GM23338 (cell line): ENCODE results near the gene OR4D1. TPM values are rescaled to one million over a fixed set of nuclear protein-coding genes. Genes with fewer than 3 reads are reported as not detected.

Experiments
- ATAC-seq: fragments of 200-7000 bp; cut with Tn5 transposase; 3 replicates; pipeline ENCODE4 v1.9.1; 2020
- DNase-seq: peaks from one replicate; pipeline ENCODE4 v3.0.0-alpha.2; 2015; ENCODE audit warnings: low spot score
- H2AFZ ChIP-seq: fragments of 200-600 bp; sonication (generic); 2 replicates; pipeline ENCODE4 v1.8.0; 2016; ENCODE audit warnings: antibody characterized with exemption, mild to moderate bottlenecking, moderate library complexity
- H3F3A ChIP-seq: fragments of 200-600 bp; sonication (generic); replicated peaks from 2 replicates; pipeline ENCODE4 v1.8.0; 2017; ENCODE audit warnings: antibody characterized with exemption, mixed run types, low read depth
- H3K27ac ChIP-seq: fragments of 200-600 bp; sonication (generic); 2 replicates; pipeline ENCODE4 v1.6.1; 2016; ENCODE audit warnings: low read depth
- H3K27me3 ChIP-seq: fragments of 200-600 bp; sonication (generic); 2 replicates; pipeline ENCODE4 v1.8.0; 2016; ENCODE audit warnings: mild to moderate bottlenecking, mixed run types, moderate library complexity; ENCODE audit not compliant: insufficient read depth
- H3K36me3 ChIP-seq: fragments of 200-600 bp; sonication (generic); 2 replicates; pipeline ENCODE4 v1.8.0; 2016; ENCODE audit warnings: mild to moderate bottlenecking; ENCODE audit not compliant: insufficient read depth
- H3K4me1 ChIP-seq: fragments of 200-600 bp; sonication (generic); 2 replicates; pipeline ENCODE4 v1.8.0; 2016; ENCODE audit warnings: mild to moderate bottlenecking, moderate library complexity; ENCODE audit not compliant: insufficient read depth
- H3K4me2 ChIP-seq: fragments of 200-600 bp; sonication (generic); 2 replicates; pipeline ENCODE4 v1.7.1; 2017; ENCODE audit warnings: mixed run types
- H3K4me3 ChIP-seq: fragments of 200-600 bp; sonication (generic); 2 replicates; pipeline ENCODE4 v1.6.1; 2016; ENCODE audit warnings: mixed run types
- H3K79me2 ChIP-seq: fragments of 200-600 bp; sonication (generic); replicated peaks from 2 replicates; pipeline ENCODE4 v1.8.0; 2017; ENCODE audit warnings: mild to moderate bottlenecking; ENCODE audit not compliant: insufficient read depth
- H3K9me2 ChIP-seq: fragments of 200-600 bp; sonication (generic); 2 replicates; pipeline ENCODE4 v1.8.0; 2017; ENCODE audit not compliant: insufficient read depth
- H4K20me1 ChIP-seq: fragments of 200-600 bp; sonication (generic); replicated peaks from 2 replicates; pipeline ENCODE4 v1.8.0; 2017; ENCODE audit warnings: mild to moderate bottlenecking; ENCODE audit not compliant: insufficient read depth
- H3K27ac Mint-ChIP-seq: 2 replicates; pipeline ENCODE4 v1.8.0; 2020; ENCODE audit warnings: inconsistent platforms, mild to moderate bottlenecking, moderate library complexity, mixed read lengths
- H3K27me3 Mint-ChIP-seq: 3 replicates; pipeline ENCODE4 v1.8.0; 2022; ENCODE audit warnings: low read depth, mild to moderate bottlenecking, moderate library complexity, mixed read lengths, inconsistent platforms; ENCODE audit not compliant: insufficient read depth, poor library complexity
- H3K36me3 Mint-ChIP-seq: 3 replicates; pipeline ENCODE4 v1.8.0; 2021; ENCODE audit warnings: low read depth, mild to moderate bottlenecking, inconsistent platforms, moderate library complexity, mixed read lengths
- H3K4me1 Mint-ChIP-seq: 3 replicates; pipeline ENCODE4 v1.8.0; 2020; ENCODE audit warnings: mild to moderate bottlenecking, inconsistent platforms, mixed read lengths
- H3K4me3 Mint-ChIP-seq: 3 replicates; pipeline ENCODE4 v1.8.0; 2021; ENCODE audit warnings: moderate library complexity, mild to moderate bottlenecking, inconsistent platforms, mixed read lengths
- H3K9me3 Mint-ChIP-seq: 3 replicates; pipeline ENCODE4 v1.8.0; 2020; ENCODE audit warnings: moderate library complexity, mild to moderate bottlenecking, inconsistent platforms, mixed read lengths
- CREB1 ChIP-seq: fragments of 250-450 bp; sonication (Bioruptor Pico); IDR thresholded peaks from 2 replicates; pipeline ENCODE4 v1.5.0; 2020; ENCODE audit warnings: low read depth, mild to moderate bottlenecking, moderate library complexity
- CTCF ChIP-seq, 2 experiments: fragments of 200-600 bp in 1 of 2; sonication (generic) in 1 of 2; conservative IDR thresholded peaks; 2 replicates each; pipeline versions ENCODE4 v1.5.1 to v1.6.1; 2016 to 2017; ENCODE audit warnings: antibody characterized with exemption in 2 of 2, low read depth in 2 of 2, mild to moderate bottlenecking in 2 of 2, moderate library complexity in 1 of 2
- EZH2 ChIP-seq: fragments of 200-600 bp; sonication (generic); IDR thresholded peaks from one replicate; pipeline ENCODE4 v1.8.0; 2017; ENCODE audit warnings: antibody characterized with exemption, mild to moderate bottlenecking, low read depth; ENCODE audit not compliant: unreplicated experiment
- EZH2phosphoT487 ChIP-seq: fragments of 200-600 bp; sonication (generic); IDR thresholded peaks from one replicate; pipeline ENCODE4 v1.8.1; 2018; ENCODE audit warnings: antibody characterized with exemption; ENCODE audit not compliant: unreplicated experiment
- JUNB ChIP-seq: IDR thresholded peaks from one replicate; pipeline ENCODE4 v1.6.1; 2016; ENCODE audit warnings: antibody characterized with exemption; ENCODE audit not compliant: unreplicated experiment
- REST ChIP-seq: IDR thresholded peaks from one replicate; pipeline ENCODE4 v1.6.1; 2018; ENCODE audit warnings: antibody characterized with exemption; ENCODE audit not compliant: unreplicated experiment
- ZNF114 ChIP-seq: fragments of 250-450 bp; sonication (Bioruptor Pico); IDR thresholded peaks from 2 replicates; pipeline ENCODE4 v1.5.0; 2020; ENCODE audit warnings: mild to moderate bottlenecking, moderate library complexity
- polyA plus RNA-seq: library from polyadenylated mRNA; unstranded; fragments of >200 nt; fragmentation: Nextera tagmentation; extraction: Ambion mirVana; gene quantifications from 2 replicates; pipeline ENCODE4 v1.2.1, GENCODE V29; 2016
- total RNA-seq: library from RNA; depleted of rRNA; stranded (reverse); fragments of >200 nt; shearing (Covaris generic); gene quantifications from 2 replicates; pipeline ENCODE4 v1.2.3, GENCODE V29; 2014

OR4D1 gene
- total and polyA plus RNA-seq, 2 experiments from 2014 or later, result 0.10 to 0.50 TPM

DNA sequence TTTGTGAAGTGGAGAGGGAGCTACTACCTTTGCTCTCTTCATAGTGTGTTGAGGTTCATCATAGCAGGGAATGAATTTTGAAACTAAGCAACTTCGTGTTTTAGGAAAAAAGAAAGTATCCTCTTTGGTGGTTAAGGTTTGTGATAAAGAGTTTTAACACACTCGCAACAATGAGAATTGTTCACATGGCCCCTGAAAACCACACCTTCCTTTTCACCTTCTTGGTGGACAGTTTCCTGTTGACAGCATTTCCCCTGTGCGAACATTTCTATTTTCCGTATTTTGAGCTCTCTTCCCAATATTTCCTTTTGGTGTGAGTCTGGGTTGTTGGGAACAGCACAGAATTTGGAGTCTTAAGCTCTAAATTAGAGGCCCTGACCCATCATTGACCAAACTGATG, 22.4 kb downstream of the OR4D1 start:
- no peak for DNase-seq
- Mint-ChIP-seq H3K9me3 (no peaks in the 10 kb centered on the region), H3K4me3 (no peak overlapping the region), H3K36me3 (no peaks in the 10 kb centered on the region), H3K27me3 (peaks cover 10% of the 10 kb centered on the region), H3K4me1 (no peaks in the 10 kb centered on the region), H3K27ac (no peak overlapping the region)
- no peak overlapping the region for H2AFZ ChIP-seq
- no peak overlapping the region for H3K4me3 ChIP-seq
- no peaks in the 10 kb centered on the region for H4K20me1 ChIP-seq
- H3K79me2 ChIP-seq, result no peaks in the 10 kb centered on the region
- TF ChIP-seq EZH2 (no peak), EZH2phosphoT487 (no peak), ZNF114 (CRISPR knock-in tag) (no peak), REST (no peak), JUNB (no peak)
- H3K4me1 ChIP-seq, result no peaks in the 10 kb centered on the region
- no peaks in the 10 kb centered on the region for H3K27me3 ChIP-seq
- H3K36me3 ChIP-seq, result no peaks in the 10 kb centered on the region
- H3K27ac ChIP-seq, result no peak overlapping the region
- H3F3A ChIP-seq, result no peaks in the 10 kb centered on the region
- H3K9me2 ChIP-seq, result no peaks in the 10 kb centered on the region
- no peak for ATAC-seq
- H3K4me2 ChIP-seq, result no peak overlapping the region

DNA sequence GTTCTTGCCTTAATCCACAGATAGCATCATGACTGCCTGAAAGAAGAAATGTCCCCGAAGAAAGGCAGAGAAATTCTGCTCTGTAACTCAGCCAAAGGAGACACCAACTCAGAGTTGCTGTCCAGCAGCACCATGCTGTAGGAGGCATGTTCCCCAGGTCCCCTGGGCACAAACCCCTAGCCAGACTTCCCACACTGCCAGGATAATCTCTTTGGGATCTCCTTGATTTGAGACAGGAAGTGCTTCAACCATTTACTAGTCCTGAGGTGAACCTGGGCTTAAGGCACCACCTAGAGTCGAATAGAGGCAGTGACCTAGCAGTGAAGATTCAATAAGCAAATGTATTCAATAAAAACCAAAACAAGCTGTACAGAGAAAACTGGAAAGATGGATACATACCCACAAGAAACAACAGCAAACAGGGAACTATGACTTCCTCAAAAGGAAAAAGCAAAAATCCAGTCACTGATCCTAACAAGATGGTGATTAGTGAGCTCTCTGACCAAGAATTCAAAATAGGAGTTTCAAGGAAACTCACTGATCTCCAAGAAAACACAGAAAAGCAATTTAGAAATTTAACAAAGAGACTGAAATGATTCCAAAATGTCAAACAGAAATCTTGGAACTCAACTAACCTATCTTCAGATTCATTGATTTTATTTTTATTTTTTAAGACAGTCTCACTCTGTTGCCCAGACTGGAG, 24.3 kb downstream of the OR4D1 start:
- no peak overlapping the region for H3K4me2 ChIP-seq

More for the DNA sequence above, 24.3 kb downstream of the OR4D1 start:
- Mint-ChIP-seq H3K4me1 (no peaks in the 10 kb centered on the region), H3K27ac (no peak overlapping the region), H3K9me3 (no peaks in the 10 kb centered on the region), H3K27me3 (peaks cover 12% of the 10 kb centered on the region), H3K4me3 (no peak overlapping the region), H3K36me3 (no peaks in the 10 kb centered on the region)
- Histone ChIP-seq H3K79me2 (no peaks in the 10 kb centered on the region), H3K4me3 (no peak overlapping the region), H3F3A (no peaks in the 10 kb centered on the region), H3K36me3 (no peaks in the 10 kb centered on the region), H2AFZ (no peak overlapping the region), H3K9me2 (no peaks in the 10 kb centered on the region), H4K20me1 (no peaks in the 10 kb centered on the region), H3K27me3 (no peaks in the 10 kb centered on the region), H3K4me1 (no peaks in the 10 kb centered on the region), H3K27ac (no peak overlapping the region)
- peak; percentile 99 for ATAC-seq
- DNase-seq, result peak; percentile 86
- peak; percentile 64 for TF ChIP-seq REST
- no peak for TF ChIP-seq CREB1 (CRISPR knock-in tag)
- peak; percentile 79 to 85 for TF ChIP-seq CTCF (conservative IDR thresholded peaks at IDR 0.05; ENCODE audit: low read depth in 2 of 2)
